Endothelial cell of umbilical vein (primary cell): ENCODE data around the gene KDM7A. TPM values are rescaled to one million over a fixed set of nuclear protein-coding genes. Genes with fewer than 3 reads are reported as not detected.

Experiments used
- BruUV-seq: library from RNA; stranded (reverse); fragments of 400-500 nt; replicated peaks from 2 replicates; lab custom pipeline; 2021; lab: Mats Ljungman, UMichigan
- CTCF ChIA-PET: fragments of 300-600, 350-600 bp; sonication (Branson Sonifier 250); formaldehyde crosslinking; loops from one replicate; lab custom pipeline; 2021; ENCODE audit warnings: antibody characterized with exemption, inconsistent platforms; lab: Charles Lee
- POLR2A ChIA-PET: fragments of 300-600, 350-600 bp; sonication (Branson Sonifier 250); formaldehyde crosslinking; loops from one replicate; lab custom pipeline; 2021; ENCODE audit warnings: antibody characterized with exemption, inconsistent platforms; lab: Charles Lee
- DNase-seq: peaks from one replicate; pipeline ENCODE4 v3.0.0-alpha.2; 2011; ENCODE audit warnings: low read depth, low spot score
- FAIRE-seq: peaks from 2 replicates; lab custom pipeline; 2011; peaks lifted over from hg19 to GRCh38; lab: Jason Lieb, UNC
- H2AFZ ChIP-seq: 2 replicates; pipeline ENCODE4 v1.6.0; 2012; ENCODE audit warnings: low read depth, low read length, control low read depth, inconsistent platforms
- H3K27ac ChIP-seq: 2 replicates; pipeline ENCODE4 v1.5.1; 2011; ENCODE audit warnings: low read depth, mild to moderate bottlenecking, control low read depth, low read length, moderate library complexity; ENCODE audit not compliant: insufficient read depth
- H3K27me3 ChIP-seq, 2 experiments: 2 replicates each; pipeline versions ENCODE4 v1.6.0 to v1.6.1; 2011; ENCODE audit warnings: low read length in 2 of 2, mixed read lengths in 1 of 2; ENCODE audit not compliant: control insufficient read depth in 2 of 2, insufficient read depth in 2 of 2
- H3K36me3 ChIP-seq, 2 experiments: 2 replicates in 1 of 2; 3 replicates in 1 of 2; pipeline ENCODE4 v1.5.1; 2011; ENCODE audit warnings: low read length in 2 of 2, mild to moderate bottlenecking in 1 of 2, moderate library complexity in 1 of 2; ENCODE audit not compliant: control insufficient read depth in 2 of 2, insufficient read depth in 2 of 2; ENCODE audit errors: extremely low read depth in 1 of 2
- H3K4me1 ChIP-seq: 3 replicates; pipeline ENCODE4 v1.5.1; 2011; ENCODE audit warnings: mild to moderate bottlenecking, low read length; ENCODE audit not compliant: control insufficient read depth, insufficient read depth; ENCODE audit errors: extremely low read depth
- H3K4me2 ChIP-seq: 2 replicates; pipeline ENCODE4 v1.6.1; 2011; ENCODE audit warnings: low read length, control low read depth, mixed read lengths; ENCODE audit not compliant: insufficient read depth
- H3K4me3 ChIP-seq, 3 experiments: fragments of 200-600 bp in 1 of 3; sonication (generic), shearing (Covaris generic) in 1 of 3; replicated peaks in 1 of 3; 2 replicates each; pipeline ENCODE4 v1.5.1; 2011 to 2016; ENCODE audit warnings: control low read depth in 3 of 3, low read length in 3 of 3, mild to moderate bottlenecking in 2 of 3, inconsistent platforms in 1 of 3, low read depth in 1 of 3, moderate library complexity in 1 of 3; ENCODE audit not compliant: insufficient read depth in 1 of 3
- H3K79me2 ChIP-seq: 2 replicates; pipeline ENCODE4 v1.6.0; 2012; ENCODE audit warnings: low read length, inconsistent platforms; ENCODE audit not compliant: control insufficient read depth, insufficient read depth
- H3K9ac ChIP-seq: replicated peaks from 2 replicates; pipeline ENCODE3; 2011; ENCODE audit warnings: low read length, control low read depth; ENCODE audit not compliant: insufficient read depth; ENCODE audit errors: extremely low read depth
- H3K9me1 ChIP-seq: replicated peaks from 3 replicates; pipeline ENCODE4 v1.6.0; 2011; ENCODE audit warnings: mild to moderate bottlenecking, low read length; ENCODE audit not compliant: control insufficient read depth, insufficient read depth; ENCODE audit errors: extremely low read depth
- H3K9me3 ChIP-seq: replicated peaks from 2 replicates; pipeline ENCODE4 v1.5.1; 2012; ENCODE audit warnings: low read length, inconsistent platforms; ENCODE audit not compliant: control insufficient read depth, insufficient read depth
- H4K20me1 ChIP-seq: replicated peaks from 2 replicates; pipeline ENCODE3; 2011; ENCODE audit warnings: mild to moderate bottlenecking, low read length; ENCODE audit not compliant: control insufficient read depth, insufficient read depth; ENCODE audit errors: extremely low read depth
- CTCF ChIP-seq, 2 donors: IDR thresholded peaks; 1 replicate in 1 of 2; 2 replicates in 1 of 2; pipeline ENCODE4 v1.5.1; 2011; ENCODE audit warnings: low read length in 2 of 2, mild to moderate bottlenecking in 2 of 2, moderate library complexity in 2 of 2, control low read depth in 1 of 2, inconsistent platforms in 1 of 2, low read depth in 1 of 2; ENCODE audit not compliant: insufficient read depth in 1 of 2; ENCODE audit errors: extremely low read depth in 1 of 2
- EZH2 ChIP-seq: IDR thresholded peaks from 2 replicates; pipeline ENCODE4 v1.6.1; 2012; ENCODE audit warnings: borderline replicate concordance, low read depth, mild to moderate bottlenecking, moderate library complexity, low read length, inconsistent platforms; ENCODE audit not compliant: severe bottlenecking
- FOS ChIP-seq: IDR thresholded peaks from 2 replicates; pipeline ENCODE4 v1.6.1; 2011; ENCODE audit warnings: mild to moderate bottlenecking, low read length, moderate library complexity, borderline replicate concordance; ENCODE audit not compliant: insufficient read depth
- GATA2 ChIP-seq: IDR thresholded peaks from 2 replicates; pipeline ENCODE4 v1.7.0; 2011; ENCODE audit warnings: low read depth, mild to moderate bottlenecking, moderate library complexity, mixed read lengths, low read length; ENCODE audit not compliant: insufficient read length, insufficient read depth
- JUN ChIP-seq: IDR thresholded peaks from 2 replicates; pipeline ENCODE4 v1.6.1; 2011; ENCODE audit warnings: borderline replicate concordance, low read depth; ENCODE audit not compliant: insufficient read length, insufficient read depth
- MAX ChIP-seq: IDR thresholded peaks from 2 replicates; pipeline ENCODE4 v1.6.1; 2011; ENCODE audit not compliant: insufficient read depth, insufficient read length
- MYC ChIP-seq: IDR thresholded peaks from one replicate; pipeline ENCODE4 v1.6.1; 2011; ENCODE audit warnings: mild to moderate bottlenecking, low read depth, low read length
- POLR2A ChIP-seq: IDR thresholded peaks from 2 replicates; pipeline ENCODE4 v1.6.1; 2012; ENCODE audit warnings: low read depth, mild to moderate bottlenecking, control low read depth, low read length
- POLR2AphosphoS5 ChIP-seq: IDR thresholded peaks from 2 replicates; pipeline ENCODE4 v1.6.1; 2012; ENCODE audit warnings: low read depth, mild to moderate bottlenecking, control low read depth, low read length, moderate library complexity; ENCODE audit not compliant: insufficient read depth
- dilution Hi-C: fragments of 300-500 bp; cut with MboI; formaldehyde crosslinking; loops from one replicate; pipeline ENCODE4 v1.15.0; 2019; ENCODE audit warnings: low sequenced_read_pairs; ENCODE audit not compliant: extremely low pct_ligation_motif_present
- intact Hi-C: fragments of 100-400 bp; cut with micrococcal nuclease; formaldehyde crosslinking; loops from one replicate; pipeline ENCODE4 v1.10.0; 2022
- polyA plus RNA-seq, 4 experiments: library from polyadenylated mRNA; depleted of rRNA in 3 of 4; stranded (reverse) in 3 of 4; unstranded in 1 of 4; fragments of >200 nt; gene quantifications; 2 replicates each; pipeline versions ENCODE4 v1.2.1 to v1.2.3, GENCODE V29; 2011 to 2012; ENCODE audit warnings: missing spikeins in 1 of 4
- total RNA-seq: library from RNA; stranded (reverse); gene quantifications from 2 replicates; pipeline ENCODE4 v1.2.3, GENCODE V29; 2021

The KDM7A gene
- total and polyA plus RNA-seq, 2 donors (not counting 3 experiments of a cell fraction or from before 2014, with no cell fraction given) = 2.4 to 7.3 TPM

GRCh38 chr7:140084142-140084655, 92.6 kb downstream of the KDM7A start:
- no TSS peak for BruUV-seq
- H3K4me3 ChIP-seq = no peak overlapping the region
- intact Hi-C loops (no loop called here), dilution Hi-C loops (no loop called here)
- no peak for TF ChIP-seq CTCF (IDR thresholded peaks at IDR 0.05; ENCODE audit: extremely low read depth in 1 of 2, insufficient read depth in 1 of 2, low read depth in 1 of 2, low read length in 2 of 2)
- TF ChIP-seq EZH2 = no peak
- no peak for TF ChIP-seq POLR2A
- TF ChIP-seq MYC = no peak
- no peak for TF ChIP-seq MAX
- TF ChIP-seq JUN = no peak
- no peak for TF ChIP-seq POLR2AphosphoS5
- TF ChIP-seq GATA2 = no peak
- no peak for TF ChIP-seq FOS
- no peaks in the 10 kb centered on the region for H3K79me2 ChIP-seq
- no peaks in the 10 kb centered on the region for H3K9me3 ChIP-seq
- CTCF ChIA-PET = interaction anchor here (1.6 kb wide), 1 partner anchor 466 kb away, joined by 3 read pairs; no protein-coding TSS in a partner anchor
- no peak overlapping the region for H3K27ac ChIP-seq
- no peaks in the 10 kb centered on the region for H3K36me3 ChIP-seq
- H3K4me2 ChIP-seq = no peak overlapping the region
- DNase-seq (no peak), FAIRE-seq (no peak)
- POLR2A ChIA-PET = no interaction called here
- no peak overlapping the region for H3K9ac ChIP-seq
- peaks cover 6% of the 10 kb centered on the region for H3K4me1 ChIP-seq
- no peaks in the 10 kb centered on the region for H3K9me1 ChIP-seq
- H2AFZ ChIP-seq = no peak overlapping the region
- no peaks in the 10 kb centered on the region for H4K20me1 ChIP-seq
- H3K27me3 ChIP-seq = no peaks in the 10 kb centered on the region
